G401.6 (cell line): ENCODE data around the gene CFAP91.
"Not testable (repeated sequence)": the region's sequence is repeated elsewhere in the genome, so short reads cannot be mapped to it uniquely, and the experiment has no call there.

ENCODE experiments used
- FAIRE-seq: peaks from 2 replicates; lab custom pipeline; 2012; peaks lifted over from hg19 to GRCh38; lab: Jason Lieb, UNC

CFAP91 gene

GRCh38 chr3:119678209-119678608 lies 24.6 kb upstream of the CFAP91 start:
- not testable (repeated sequence) for FAIRE-seq

- no peak for FAIRE-seq
These were observed 22.9 kb upstream of the CFAP91 start for GRCh38 chr3:119679874-119680273.

GRCh38 chr3:119681279-119681678 lies 21.5 kb upstream of the CFAP91 start:
- peak; percentile 28 for FAIRE-seq

GRCh38 chr3:119683421-119683820 lies 19.4 kb upstream of the CFAP91 start:
- FAIRE-seq, result no peak

- peak; percentile 78 for FAIRE-seq
These were observed 12.7 kb upstream of the CFAP91 start for GRCh38 chr3:119690043-119690656.

GRCh38 chr3:119695480-119695879 lies 7.3 kb upstream of the CFAP91 start:
- FAIRE-seq, result no peak

GRCh38 chr3:119697394-119697793 lies 5.4 kb upstream of the CFAP91 start:
- FAIRE-seq, result no peak

GRCh38 chr3:119700269-119700919 lies 2.4 kb upstream of the CFAP91 start:
- no peak for FAIRE-seq

GRCh38 chr3:119700920-119701734 lies 1.7 kb upstream of the CFAP91 start:
- no peak for FAIRE-seq

GRCh38 chr3:119703820-119704531 lies 1.2 kb downstream of the CFAP91 start:
- no peak for FAIRE-seq

GRCh38 chr3:119715105-119715504 lies 12.3 kb downstream of the CFAP91 start:
- no peak for FAIRE-seq

GRCh38 chr3:119716998-119717397 lies 14.2 kb downstream of the CFAP91 start:
- no peak for FAIRE-seq

- no peak for FAIRE-seq
These were observed 14.7 kb downstream of the CFAP91 start for GRCh38 chr3:119717520-119717919.

- FAIRE-seq, result no peak
These were observed 20.2 kb downstream of the CFAP91 start for GRCh38 chr3:119723022-119723421.

- no peak for FAIRE-seq
These were observed 24.1 kb downstream of the CFAP91 start for GRCh38 chr3:119726909-119727308.

- no peak for FAIRE-seq
These were observed 27.2 kb downstream of the CFAP91 start for GRCh38 chr3:119729996-119730395.

- no peak for FAIRE-seq
These were observed 28.9 kb downstream of the CFAP91 start for GRCh38 chr3:119731560-119732343.

- no peak for FAIRE-seq
These were observed 31.0 kb downstream of the CFAP91 start for GRCh38 chr3:119733812-119734211.

- FAIRE-seq, result no peak
These were observed 35.9 kb downstream of the CFAP91 start for GRCh38 chr3:119738741-119739140.

- FAIRE-seq, result no peak
These were observed 39.1 kb downstream of the CFAP91 start for GRCh38 chr3:119741657-119742590.

GRCh38 chr3:119743921-119744320 lies 41.1 kb downstream of the CFAP91 start:
- no peak for FAIRE-seq
